Thoracic aorta (tissue), 2 donors: ENCODE results near the gene WASF1. TPM values are rescaled to one million over a fixed set of nuclear protein-coding genes. Genes with fewer than 3 reads are reported as not detected.

Experiments used
- ATAC-seq: fragments of 150-250 bp; one replicate; pipeline ENCODE4 v1.8.0; 2017; ENCODE audit warnings: low read depth; ENCODE audit not compliant: insufficient number of reproducible peaks, low FRiP score
- DNase-seq: peaks from one replicate; pipeline ENCODE4 v3.0.0-alpha.2; 2020; ENCODE audit warnings: low spot score
- H3K27ac ChIP-seq, 2 donors: fragments of 200-600 bp; sonication (generic); 1 replicate in 1 of 2; 2 replicates in 1 of 2; pipeline ENCODE4 v1.5.1; 2016; ENCODE audit warnings: mild to moderate bottlenecking in 2 of 2, moderate library complexity in 2 of 2
- H3K27me3 ChIP-seq: fragments of 200-600 bp; sonication (generic); replicated peaks from 2 replicates; pipeline ENCODE4 v1.6.0; 2016; ENCODE audit warnings: mild to moderate bottlenecking; ENCODE audit not compliant: insufficient read depth
- H3K36me3 ChIP-seq: fragments of 200-600 bp; sonication (generic); one replicate; pipeline ENCODE4 v1.5.1; 2016
- H3K4me1 ChIP-seq, 2 donors: fragments of 200-600 bp; sonication (generic); 1 replicate in 1 of 2; 2 replicates in 1 of 2; pipeline versions ENCODE4 v1.5.1 to v1.6.0; 2016; ENCODE audit warnings: low read depth in 2 of 2, mild to moderate bottlenecking in 1 of 2; ENCODE audit not compliant: control insufficient read depth in 1 of 2
- H3K4me3 ChIP-seq: fragments of 200-600 bp; sonication (generic); 2 replicates; pipeline ENCODE4 v1.5.1; 2016; ENCODE audit warnings: mild to moderate bottlenecking
- H3K9me3 ChIP-seq: fragments of 200-600 bp; sonication (generic); 2 replicates; pipeline ENCODE4 v1.5.1; 2016
- total RNA-seq, 2 donors: library from RNA; depleted of rRNA; stranded (reverse); fragments of >200 nt; gene quantifications; one replicate each; pipeline versions ENCODE4 v1.1.0 to v1.2.3, GENCODE V29; 2016
- TF ChIP-seq, protein P1 (sequence below): fragments of 200-600 bp; sonication (generic); IDR thresholded peaks from one replicate; pipeline ENCODE4 v1.5.1; 2019; ENCODE audit warnings: antibody characterized with exemption

WASF1 gene
- total RNA-seq, 2 donors from 2014 or later: 4.9 to 21.8 TPM

DNA sequence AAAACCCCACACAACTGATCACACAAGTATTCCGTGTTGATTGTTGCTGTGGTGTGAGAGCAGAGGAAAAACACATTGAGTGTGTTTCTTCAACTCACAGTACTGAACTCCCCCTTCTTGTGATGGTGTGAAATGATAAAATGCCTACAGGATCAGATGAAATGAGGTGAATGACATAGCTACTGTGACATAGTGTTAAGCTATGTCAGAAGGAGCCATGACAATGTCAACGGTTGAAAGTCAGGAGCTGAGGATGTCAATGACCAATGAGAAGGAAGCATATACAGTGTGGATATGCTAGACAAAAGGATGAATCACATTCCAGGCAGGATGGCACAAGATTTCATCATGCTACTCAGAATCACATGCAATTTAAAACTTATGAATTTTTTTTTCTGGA, 38.8 kb downstream of the WASF1 start:
- H3K4me1 ChIP-seq: no peaks in the 10 kb centered on the region

DNA sequence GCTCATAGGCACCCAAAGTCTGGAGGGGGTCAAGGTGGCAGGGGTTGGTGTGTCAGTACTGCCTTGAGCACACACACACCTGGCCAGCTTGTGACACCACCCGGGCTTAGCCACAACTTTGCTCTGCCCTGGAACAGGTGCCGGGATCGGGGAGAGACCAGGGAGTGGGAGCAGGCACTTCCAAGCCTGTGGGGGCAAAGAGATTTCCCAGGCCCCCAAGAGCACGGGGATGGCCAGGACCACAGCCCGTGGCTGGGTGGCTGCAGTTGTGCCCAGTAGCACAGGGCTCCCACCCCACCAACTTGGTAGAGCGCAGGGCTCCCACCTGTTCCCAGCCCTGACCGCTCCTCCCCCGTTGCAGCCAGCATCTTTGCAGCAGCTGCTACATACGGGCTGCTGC, 40.4 kb downstream of the WASF1 start:
- TF ChIP-seq, protein P1, sequence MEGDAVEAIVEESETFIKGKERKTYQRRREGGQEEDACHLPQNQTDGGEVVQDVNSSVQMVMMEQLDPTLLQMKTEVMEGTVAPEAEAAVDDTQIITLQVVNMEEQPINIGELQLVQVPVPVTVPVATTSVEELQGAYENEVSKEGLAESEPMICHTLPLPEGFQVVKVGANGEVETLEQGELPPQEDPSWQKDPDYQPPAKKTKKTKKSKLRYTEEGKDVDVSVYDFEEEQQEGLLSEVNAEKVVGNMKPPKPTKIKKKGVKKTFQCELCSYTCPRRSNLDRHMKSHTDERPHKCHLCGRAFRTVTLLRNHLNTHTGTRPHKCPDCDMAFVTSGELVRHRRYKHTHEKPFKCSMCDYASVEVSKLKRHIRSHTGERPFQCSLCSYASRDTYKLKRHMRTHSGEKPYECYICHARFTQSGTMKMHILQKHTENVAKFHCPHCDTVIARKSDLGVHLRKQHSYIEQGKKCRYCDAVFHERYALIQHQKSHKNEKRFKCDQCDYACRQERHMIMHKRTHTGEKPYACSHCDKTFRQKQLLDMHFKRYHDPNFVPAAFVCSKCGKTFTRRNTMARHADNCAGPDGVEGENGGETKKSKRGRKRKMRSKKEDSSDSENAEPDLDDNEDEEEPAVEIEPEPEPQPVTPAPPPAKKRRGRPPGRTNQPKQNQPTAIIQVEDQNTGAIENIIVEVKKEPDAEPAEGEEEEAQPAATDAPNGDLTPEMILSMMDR: no peak
- no peaks in the 10 kb centered on the region for H3K27me3 ChIP-seq

More for the DNA sequence above, 38.8 kb downstream of the WASF1 start:
- Histone ChIP-seq H3K27ac (no peak overlapping the region), H3K4me3 (no peak overlapping the region), H3K27me3 (no peaks in the 10 kb centered on the region), H3K36me3 (no peaks in the 10 kb centered on the region), H3K9me3 (no peaks in the 10 kb centered on the region)
- no peak for DNase-seq
- no peak for ATAC-seq
- TF ChIP-seq, protein P1: no peak

DNA sequence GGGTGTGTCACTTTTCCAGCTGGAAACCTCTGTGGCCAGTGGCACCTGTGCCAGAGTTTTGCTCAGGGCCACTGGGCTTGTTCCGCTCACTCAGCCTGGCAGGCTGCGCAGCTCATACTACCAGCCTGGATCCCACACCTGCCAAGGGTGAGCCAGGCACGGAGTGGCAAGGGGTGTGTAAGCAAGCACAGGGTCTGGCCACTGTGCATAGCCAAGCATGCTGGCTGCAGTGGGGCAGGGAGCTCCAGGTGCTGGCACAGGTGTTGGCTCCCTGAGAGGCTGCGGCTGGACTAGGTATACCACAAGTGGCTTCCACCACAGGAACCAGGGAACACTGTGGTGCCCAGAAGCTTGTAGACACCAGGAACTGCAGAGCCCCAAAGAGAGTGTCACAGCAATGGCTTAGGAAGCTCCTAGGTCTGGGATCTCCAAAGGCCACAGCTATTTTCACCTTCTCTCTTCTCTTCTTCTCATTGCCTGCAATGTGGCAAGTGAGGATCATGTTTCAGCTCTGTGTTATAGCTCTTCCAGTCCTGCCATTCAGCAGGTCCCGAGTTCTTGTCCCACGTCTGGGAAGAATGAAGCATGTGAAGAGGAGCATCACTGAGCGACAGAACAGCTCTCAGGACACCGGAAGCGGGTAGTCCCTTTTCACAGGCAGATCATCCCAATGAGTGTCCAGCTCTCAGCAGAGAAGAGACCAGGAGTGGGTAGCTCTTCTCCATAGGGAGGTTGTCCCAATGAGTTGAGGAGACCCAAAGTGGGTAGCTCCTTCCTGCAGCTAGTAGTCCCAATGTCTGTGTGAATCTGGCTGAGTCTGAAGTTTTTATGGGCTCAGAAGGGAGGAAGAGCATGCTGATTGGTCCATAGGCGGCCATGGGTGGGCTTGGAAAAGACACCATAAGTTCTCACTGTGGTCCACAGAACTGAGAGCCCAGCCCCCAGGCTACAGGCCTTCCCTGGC, 41.3 kb downstream of the WASF1 start:
- TF ChIP-seq, protein P1: no peak
- H3K4me3 ChIP-seq: no peak overlapping the region
- no peak overlapping the region for H3K27ac ChIP-seq
- no peaks in the 10 kb centered on the region for H3K4me1 ChIP-seq
- DNase-seq (no peak), ATAC-seq (no peak)
- H3K27me3 ChIP-seq: no peaks in the 10 kb centered on the region
- H3K9me3 ChIP-seq: no peaks in the 10 kb centered on the region
- no peaks in the 10 kb centered on the region for H3K36me3 ChIP-seq

More for the DNA sequence above, 40.4 kb downstream of the WASF1 start:
- H3K36me3 ChIP-seq: no peaks in the 10 kb centered on the region
- DNase-seq (no peak), ATAC-seq (no peak)
- H3K4me1 ChIP-seq: no peaks in the 10 kb centered on the region
- no peak overlapping the region for H3K4me3 ChIP-seq
- H3K27ac ChIP-seq: no peak overlapping the region
- no peaks in the 10 kb centered on the region for H3K9me3 ChIP-seq

DNA sequence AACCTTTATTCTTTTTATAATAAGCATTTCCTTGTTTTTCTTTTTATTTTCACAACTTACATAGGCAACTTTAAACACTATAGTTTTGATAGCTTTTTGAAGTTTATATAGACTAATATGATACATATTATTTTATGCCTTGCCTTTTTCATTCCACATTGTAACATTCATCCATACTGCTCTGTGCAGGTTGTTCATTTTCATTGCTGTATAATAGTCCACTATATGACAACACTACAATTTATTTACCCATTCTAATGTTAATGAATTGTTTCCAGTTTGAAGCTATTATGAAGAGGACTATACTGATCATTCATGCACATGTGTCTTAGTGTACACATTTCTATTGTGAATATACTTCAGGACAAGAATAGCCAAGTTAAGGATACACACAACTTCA, 49.1 kb downstream of the WASF1 start:
- H3K27me3 ChIP-seq: no peaks in the 10 kb centered on the region
- TF ChIP-seq, protein P1: no peak
- ATAC-seq: no peak
- H3K4me3 ChIP-seq: no peak overlapping the region
- no peak overlapping the region for H3K27ac ChIP-seq
- H3K36me3 ChIP-seq: no peaks in the 10 kb centered on the region
- DNase-seq: no peak
- H3K4me1 ChIP-seq: no peaks in the 10 kb centered on the region
- no peaks in the 10 kb centered on the region for H3K9me3 ChIP-seq

DNA sequence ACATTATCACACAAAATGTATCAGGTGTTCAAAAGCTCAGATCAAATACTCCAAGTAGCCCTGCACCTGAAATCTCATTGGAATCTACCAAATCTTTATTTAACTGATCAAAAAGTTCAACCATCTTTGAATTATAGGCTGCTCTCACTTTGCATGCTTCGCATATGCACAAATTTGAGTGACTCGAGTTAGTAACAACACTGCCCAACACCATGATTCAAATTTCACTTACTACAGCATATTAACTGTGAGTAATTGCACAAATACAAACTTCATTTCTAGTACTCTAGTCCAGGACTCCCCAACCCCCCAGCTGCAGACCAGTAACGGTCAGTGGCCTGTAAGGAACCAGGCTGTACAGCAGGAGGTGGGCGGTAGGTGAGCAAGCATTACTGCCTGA, 51.1 kb downstream of the WASF1 start:
- Histone ChIP-seq H3K27me3 (no peaks in the 10 kb centered on the region), H3K27ac (no peak overlapping the region), H3K4me1 (no peaks in the 10 kb centered on the region), H3K9me3 (no peaks in the 10 kb centered on the region), H3K36me3 (no peaks in the 10 kb centered on the region), H3K4me3 (no peak overlapping the region)
- no peak for DNase-seq
- no peak for ATAC-seq
- TF ChIP-seq, protein P1: no peak
